Left hindlimb (tissue), 1 donor: ENCODE results near the gene HEXIM1.

Source experiments
- DNase-seq: peaks from one replicate; pipeline ENCODE4 v3.0.0-alpha.2; 2018

Gene HEXIM1

DNA sequence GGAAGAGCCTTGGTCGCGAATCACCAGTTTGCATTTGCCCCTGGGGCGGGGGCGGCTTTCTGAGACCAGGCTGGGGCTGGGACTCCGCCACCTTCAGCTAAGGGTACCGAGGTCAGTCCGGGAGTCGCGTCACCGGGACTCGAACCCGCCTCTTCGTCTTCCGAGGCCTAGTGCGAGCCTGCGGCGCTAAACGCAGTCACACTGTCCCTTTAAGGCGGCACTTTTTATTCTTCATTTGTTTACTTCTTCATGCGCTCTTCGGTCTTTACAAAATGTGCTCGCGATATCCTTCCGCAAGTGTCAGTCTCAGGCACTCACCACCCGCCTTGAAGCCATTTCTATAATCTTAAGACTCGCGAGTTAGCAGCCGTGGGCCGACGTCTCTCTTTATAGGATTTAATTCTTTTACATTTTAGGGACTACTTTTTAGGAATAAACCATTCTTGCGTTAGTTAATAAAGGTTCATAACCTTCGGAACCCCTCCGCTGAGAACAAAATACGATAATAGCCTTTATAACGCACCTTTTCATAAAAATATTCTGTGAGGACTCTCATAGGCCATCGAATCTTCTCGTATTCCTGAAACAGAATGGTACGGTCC is 593 bp upstream of the HEXIM1 start:
- peak; percentile 92 for DNase-seq

DNA sequence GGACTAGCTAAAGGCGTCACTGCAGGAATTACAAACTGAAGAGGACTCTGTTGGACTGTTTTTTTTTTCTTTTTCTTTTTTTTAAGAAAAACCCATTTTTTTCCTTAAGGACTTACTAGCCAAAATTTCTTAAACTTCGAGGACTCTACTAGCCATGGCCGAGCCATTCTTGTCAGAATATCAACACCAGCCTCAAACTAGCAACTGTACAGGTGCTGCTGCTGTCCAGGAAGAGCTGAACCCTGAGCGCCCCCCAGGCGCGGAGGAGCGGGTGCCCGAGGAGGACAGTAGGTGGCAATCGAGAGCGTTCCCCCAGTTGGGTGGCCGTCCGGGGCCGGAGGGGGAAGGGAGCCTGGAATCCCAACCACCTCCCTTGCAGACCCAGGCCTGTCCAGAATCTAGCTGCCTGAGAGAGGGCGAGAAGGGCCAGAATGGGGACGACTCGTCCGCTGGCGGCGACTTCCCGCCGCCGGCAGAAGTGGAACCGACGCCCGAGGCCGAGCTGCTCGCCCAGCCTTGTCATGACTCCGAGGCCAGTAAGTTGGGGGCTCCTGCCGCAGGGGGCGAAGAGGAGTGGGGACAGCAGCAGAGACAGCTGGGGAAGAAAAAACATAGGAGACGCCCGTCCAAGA is 878 bp downstream of the HEXIM1 start:
- peak; percentile 94 for DNase-seq

DNA sequence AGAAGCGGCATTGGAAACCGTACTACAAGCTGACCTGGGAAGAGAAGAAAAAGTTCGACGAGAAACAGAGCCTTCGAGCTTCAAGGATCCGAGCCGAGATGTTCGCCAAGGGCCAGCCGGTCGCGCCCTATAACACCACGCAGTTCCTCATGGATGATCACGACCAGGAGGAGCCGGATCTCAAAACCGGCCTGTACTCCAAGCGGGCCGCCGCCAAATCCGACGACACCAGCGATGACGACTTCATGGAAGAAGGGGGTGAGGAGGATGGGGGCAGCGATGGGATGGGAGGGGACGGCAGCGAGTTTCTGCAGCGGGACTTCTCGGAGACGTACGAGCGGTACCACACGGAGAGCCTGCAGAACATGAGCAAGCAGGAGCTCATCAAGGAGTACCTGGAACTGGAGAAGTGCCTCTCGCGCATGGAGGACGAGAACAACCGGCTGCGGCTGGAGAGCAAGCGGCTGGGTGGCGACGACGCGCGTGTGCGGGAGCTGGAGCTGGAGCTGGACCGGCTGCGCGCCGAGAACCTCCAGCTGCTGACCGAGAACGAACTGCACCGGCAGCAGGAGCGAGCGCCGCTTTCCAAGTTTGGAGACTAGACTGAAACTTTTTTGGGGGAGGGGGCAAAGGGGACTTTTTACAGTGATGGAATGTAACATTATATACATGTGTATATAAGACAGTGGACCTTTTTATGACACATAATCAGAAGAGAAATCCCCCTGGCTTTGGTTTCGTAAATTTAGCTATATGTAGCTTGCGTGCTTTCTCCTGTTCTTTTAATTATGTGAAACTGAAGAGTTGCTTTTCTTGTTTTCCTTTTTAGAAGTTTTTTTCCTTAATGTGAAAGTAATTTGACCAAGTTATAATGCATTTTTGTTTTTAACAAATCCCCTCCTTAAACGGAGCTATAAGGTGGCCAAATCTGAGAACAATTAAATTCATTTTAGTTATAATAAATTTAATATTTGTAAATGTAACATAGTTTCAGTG is 1.7 kb downstream of the HEXIM1 start:
- peak; percentile 85 for DNase-seq

DNA sequence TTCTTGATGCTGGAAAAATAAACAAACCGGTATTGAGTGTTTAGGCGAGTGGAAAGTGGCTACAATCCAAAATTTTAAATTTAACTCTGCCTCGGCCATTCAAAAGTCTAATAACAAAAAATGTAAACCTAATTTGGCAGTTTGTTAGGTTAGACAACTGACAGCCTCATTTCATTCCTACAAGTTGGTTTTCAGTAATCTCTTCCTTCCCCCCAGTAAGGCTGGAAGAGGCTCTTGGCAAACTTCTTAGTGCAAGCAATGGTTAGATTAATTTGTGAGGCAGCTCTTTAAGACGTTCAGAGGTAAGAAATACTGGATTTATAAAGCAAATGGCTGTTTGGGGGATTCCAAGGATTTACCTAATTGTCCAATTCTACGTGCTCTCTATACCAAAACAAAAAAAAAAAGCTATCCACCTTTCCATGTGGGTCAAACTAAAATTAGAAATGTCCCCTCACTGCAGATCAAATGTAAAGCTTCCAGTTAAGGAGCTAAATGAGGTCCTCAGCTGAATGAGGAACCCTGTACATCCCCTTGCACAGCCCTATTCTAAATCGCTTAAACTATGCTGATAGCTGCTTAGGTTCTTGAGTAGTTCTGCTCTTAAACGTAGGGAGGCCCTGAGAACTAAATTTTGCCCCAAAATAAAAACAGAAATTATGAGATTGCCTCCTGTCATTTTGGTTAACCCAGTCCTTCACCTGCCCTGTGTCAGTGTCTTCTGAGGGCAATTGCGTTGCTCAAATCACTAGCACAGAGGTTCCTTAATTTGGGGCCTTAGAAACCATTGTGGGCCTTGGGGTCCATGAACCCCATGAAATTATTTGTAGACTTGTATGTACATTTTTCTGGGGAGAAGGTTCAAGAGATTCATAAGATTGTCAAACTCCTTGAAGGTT is 2.9 kb downstream of the HEXIM1 start:
- no peak for DNase-seq

DNA sequence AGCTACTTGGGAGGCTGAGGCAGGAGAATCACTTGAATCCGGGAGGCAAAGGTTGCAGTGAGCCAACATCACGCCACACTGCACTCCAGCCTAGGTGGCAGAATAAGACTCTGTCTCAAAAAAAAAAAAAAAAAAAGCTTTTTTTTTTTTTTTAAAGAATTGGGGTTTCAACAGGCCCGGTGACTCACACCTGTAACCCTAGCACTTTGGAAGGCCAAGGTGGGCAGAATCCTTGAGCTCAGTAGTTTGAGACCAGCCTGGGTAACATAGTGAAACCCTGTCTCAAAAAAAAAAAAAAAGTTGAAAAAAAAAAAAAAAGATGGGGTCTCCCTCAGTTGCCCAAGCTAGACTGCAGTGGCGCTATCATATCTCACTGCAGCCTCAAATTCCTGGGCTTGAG is 6.8 kb downstream of the HEXIM1 start:
- DNase-seq = no peak

DNA sequence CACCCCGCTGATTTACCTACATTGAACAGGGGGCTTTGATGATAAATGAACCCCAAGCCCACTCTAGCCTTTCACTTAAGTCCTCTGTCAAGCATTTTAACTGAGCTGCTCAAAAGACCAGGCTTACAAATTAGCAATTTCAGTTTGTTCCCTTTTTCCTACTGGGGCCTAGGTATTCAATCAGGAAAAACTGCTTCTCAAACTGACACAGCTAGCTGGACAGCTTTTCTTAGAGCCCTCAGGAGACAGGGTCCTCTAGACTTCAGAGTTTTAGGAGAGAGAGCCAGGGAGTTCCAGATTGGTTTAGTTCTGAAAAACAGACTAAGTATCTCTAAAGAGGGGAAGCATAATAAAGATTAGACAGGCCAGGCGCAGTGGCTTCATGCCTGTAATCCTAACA is 7.2 kb downstream of the HEXIM1 start:
- DNase-seq = no peak

DNA sequence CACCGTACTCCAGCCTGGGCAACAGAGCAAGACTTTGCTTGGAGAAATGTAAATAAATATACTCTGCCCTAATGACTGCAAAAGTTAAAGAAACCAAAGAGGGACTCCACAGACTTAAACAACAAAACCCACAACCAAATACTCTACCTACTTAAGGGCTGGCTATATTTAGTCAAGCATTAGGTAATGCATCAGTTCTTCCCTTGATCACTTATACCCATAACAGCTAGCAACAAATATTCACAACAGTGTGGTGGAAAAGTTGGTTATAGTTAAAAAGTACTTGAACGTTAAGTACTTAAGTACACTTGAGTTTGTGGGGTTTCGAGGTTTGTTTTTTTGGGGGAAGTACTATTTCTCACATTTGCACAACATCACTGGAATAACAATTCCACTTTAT is 8.0 kb downstream of the HEXIM1 start:
- no peak for DNase-seq

DNA sequence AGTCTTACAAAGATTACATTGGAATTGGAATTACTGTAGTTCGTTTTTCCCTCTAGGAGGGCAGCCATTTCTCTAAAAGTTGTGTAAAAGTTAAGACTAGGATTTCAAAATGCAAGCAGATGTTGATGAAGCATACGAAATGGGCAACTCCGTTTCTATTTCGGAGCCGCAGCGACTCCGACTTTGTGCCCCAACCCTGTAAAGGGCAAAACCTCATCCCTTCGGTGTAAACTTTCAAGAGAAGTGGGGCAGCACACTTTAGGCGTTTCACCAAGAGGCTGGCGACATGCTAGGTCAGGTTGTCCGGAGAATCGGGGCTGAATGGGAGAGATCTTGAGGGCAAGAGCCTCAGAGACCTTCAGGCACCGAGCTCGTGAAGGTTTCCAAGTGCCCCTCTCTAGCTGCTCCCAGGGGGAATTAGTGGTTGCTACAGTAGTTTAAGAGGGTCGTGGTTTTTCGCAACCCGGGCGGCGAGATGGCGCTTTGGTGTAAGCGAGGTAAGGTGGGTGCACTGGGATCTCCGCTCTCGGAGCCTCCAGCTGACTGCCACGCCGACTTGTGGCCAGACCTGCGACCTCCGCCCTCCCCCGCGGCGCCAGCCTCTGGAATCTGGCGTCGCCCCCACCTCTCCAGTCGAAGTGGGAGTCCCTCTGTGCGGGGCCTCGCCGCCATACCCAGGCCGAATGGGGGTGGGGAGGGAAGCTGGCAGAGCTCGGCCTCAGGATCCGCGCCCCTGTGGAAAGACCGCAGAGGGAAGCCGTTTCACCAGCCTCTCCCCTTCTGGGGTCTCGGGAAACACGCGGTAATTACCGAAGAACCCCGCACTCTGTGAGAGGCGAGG is 12.4 kb downstream of the HEXIM1 start:
- DNase-seq = peak; percentile 86

DNA sequence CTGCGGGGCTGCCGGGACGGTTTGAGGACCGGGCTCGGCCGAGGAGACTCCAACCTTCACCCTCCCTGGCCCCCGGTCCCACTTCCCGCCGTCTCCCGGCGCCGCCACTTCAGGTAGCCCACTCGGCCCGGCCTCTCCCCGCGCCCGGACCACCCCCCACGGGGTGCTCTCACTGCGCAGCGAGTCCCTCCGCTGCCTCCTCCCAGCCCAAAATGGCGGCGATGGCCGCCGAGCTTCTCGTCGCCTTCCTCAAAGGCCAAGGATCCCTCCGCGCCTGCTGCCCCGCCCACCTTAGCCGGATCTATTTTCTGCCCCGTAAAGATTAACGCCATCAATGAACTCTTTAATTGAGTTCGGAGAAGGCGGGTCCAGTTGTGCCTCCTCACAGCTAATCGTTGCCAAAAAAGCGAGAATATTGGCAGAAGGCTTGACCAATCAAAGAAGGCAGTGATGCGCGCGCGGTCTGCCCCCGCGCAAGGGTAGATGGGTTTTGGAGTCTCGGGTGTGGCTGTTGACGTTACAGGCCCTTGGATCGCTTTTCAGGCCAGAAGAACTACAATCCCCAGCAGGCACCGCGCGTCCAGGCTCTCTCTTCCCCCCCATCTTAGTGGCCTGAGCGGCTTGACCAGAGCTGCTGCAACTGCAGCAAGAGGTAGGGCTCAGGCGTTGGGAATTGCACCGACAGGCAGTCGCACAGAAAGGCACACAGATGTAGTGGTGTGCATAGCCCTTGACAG is 13.2 kb downstream of the HEXIM1 start, which contains the start of gene HEXIM2:
HEXIM2 (plus strand) TSS at position 588 of the 737 bp plus-strand sequence. CDS start 919 bp downstream, outside the sequence.
- DNase-seq = peak; percentile 99

DNA sequence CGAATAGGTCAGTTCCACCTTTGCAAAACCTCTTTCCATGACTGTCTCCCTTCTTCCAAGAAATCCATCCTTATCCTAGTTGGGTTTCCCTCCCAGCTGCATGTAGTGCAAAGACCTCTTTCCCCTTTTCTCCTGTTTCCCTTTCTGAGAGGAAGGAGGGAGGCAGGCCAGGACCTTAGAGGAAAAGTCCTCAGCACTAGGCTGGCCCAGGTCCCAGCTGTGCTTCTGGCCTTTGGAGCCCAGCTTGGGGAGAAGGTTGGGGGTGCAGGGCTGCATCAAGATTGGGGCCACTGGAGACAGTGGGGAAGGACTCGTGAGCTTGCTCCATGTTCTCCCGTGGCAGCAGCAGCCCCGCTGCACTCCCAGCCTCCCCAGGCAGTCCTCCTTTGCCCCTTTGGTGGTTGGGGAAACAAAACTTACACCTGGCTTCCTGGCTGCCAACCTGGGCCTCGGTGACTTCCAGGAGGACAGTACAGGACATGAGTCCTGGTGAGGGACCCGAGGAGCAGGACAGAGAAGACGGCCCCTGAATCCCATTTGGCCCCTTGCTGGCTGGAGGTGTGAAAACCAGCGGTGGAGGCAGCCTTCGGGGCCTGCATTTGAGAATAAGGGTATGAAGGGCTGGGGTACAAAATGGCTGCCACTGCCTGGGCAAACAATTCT is 13.9 kb downstream of the HEXIM1 start:
- no peak for DNase-seq

DNA sequence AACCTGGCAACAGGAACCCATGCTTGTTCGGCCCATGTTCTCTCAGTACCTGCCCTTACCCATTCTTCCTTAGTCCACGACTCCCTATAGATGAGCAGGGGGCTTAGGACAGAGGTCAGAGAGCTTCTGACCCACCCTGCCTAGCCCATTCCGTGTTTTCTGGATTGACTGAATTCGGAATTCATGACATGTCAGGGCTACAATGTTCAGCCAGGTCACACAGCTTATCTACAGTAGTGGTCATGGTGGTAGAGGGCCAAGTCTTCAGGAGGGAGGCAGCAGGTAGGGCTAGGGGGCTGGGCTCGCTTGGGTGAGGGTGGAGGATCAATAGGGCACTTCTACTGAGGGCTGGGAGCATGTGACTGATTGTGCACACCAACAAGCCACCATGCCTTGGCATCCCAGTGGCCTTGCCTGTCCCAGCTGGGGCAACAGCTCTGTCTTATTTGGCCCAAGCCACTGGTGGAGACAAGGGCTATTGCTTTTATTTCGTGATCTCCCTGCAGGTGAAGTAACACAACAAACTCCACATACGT is 16.5 kb downstream of the HEXIM1 start:
- DNase-seq = no peak

DNA sequence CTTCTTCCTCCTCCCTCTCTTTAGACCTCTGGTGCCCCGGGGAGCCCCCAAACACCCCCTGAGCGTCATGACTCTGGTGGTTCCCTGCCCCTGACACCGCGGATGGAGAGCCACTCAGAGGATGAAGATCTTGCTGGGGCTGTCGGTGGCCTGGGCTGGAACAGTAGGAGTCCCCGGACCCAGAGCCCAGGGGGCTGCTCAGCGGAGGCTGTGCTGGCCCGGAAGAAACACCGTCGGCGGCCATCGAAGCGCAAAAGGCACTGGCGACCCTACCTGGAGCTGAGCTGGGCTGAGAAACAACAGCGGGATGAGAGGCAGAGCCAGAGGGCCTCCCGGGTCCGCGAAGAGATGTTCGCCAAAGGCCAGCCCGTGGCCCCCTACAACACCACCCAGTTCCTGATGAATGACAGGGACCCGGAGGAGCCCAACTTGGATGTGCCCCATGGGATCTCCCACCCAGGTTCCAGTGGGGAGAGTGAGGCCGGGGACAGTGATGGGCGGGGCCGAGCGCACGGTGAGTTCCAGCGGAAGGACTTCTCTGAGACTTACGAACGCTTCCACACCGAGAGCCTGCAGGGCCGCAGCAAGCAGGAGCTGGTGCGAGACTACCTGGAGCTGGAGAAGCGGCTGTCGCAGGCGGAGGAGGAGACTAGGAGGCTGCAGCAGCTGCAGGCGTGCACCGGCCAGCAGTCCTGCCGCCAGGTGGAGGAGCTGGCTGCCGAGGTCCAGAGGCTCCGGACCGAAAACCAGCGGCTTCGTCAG is 20.9 kb downstream of the HEXIM1 start:
- DNase-seq = no peak

DNA sequence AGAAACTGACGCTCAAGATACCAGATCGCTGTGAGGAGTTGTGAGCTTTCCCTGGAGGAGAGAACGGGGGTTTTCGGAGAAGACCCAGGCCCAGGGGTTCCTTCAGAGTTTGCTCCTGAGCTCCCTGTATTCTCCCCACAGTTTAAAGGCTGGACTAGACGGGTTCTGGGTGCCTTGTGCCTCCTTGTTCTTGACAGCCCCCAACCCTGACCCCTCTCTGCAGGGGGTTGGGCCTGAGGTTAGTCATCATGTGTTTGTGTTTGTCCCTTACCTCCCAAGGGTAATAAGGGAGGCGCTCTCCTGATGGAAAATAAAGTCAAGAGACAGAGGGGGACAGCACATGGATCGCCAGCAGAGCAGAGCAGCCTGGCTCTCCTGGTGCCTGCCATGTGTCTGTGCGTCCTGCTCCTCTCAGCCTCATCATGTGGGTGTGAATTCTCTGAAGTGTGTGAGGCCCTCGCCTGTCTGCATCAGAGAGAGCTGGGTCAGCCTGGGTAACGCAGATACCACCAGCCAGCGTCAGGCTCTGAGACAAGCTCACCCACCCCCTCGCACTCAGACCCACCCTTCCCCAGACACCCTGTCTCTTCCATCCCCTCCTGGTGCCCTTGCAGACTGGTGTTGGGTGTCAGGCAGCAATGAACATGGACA is 22.1 kb downstream of the HEXIM1 start:
- no peak for DNase-seq

DNA sequence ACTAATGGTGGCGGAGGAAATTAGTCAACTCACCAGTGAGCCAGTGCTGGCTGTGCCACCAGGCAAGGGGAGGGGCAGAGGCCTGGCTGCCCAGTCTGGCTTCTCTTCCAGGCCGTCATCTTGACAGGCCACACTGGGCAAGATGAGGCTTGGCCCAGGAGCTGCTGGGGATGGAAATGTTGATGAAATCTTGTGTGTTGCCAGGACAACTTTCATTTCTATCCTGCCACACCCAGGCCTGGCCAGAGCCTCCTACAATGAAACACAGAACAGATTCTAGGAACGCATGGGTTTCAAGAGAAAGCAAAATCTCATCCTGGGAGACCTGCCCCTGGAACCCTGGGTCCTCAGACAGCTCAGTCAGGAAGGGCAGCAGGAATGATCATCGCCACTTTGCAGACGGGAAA is 22.7 kb downstream of the HEXIM1 start:
- peak; percentile 84 for DNase-seq

DNA sequence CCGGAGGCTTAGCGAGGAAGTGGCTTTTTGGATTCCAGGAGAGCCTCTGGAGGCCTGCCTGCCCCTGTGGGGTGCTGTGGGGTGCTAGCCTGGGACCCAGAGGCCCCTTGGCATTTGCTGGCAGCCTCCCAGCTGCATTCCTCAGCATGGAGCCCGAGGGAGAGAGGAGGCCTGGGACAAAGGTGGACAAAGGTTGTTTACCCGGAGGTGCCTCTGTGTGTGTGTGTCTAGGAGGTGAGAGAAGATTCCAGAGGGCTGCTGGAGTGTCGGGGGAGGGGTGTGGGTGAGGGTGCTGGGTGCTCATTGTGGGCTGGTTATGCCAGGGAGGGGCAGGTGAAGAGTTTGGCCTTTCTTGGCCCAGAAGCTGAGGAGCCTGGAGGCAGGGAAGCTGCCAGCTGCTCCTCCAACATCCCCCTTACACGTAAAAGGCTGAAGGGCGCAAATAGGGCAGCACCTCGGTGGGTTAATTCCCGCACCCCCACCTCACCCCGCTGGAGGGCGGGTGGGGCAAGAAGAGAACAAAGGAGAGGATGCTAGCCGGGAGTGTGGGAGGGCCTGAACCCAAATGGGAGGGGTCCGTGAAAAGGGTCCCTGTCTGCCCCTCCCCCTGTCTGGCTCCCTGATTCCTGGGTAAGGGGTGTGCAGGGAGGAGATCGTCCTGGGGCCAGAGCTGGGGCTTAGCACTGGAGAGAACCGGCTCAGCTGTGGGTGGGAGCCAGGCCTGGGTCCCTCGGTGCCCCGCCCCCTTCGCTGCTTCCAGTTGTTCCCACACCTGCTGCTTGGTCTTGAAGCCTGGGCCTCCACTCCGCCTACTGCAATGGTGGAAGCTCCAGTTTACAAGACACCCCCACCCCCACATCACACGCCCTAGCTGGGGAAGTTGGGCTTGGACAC is 23.3 kb downstream of the HEXIM1 start:
- DNase-seq = peak; percentile 84

DNA sequence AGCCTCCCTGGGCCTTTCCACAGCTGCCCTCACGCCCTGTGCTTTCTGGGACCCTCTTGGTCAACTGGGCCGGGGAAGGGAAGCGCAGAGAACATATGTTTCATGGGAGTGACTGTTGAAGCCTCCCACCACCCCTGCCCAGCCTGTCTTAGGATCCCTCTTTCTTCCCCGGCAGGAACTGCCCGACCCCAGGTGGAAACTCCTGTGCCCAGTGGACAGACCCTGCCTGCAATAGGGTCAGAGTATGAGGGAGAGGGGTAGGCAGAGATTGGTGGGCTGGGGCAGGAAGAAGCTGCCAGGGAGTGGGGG is 23.9 kb downstream of the HEXIM1 start:
- DNase-seq = no peak

DNA sequence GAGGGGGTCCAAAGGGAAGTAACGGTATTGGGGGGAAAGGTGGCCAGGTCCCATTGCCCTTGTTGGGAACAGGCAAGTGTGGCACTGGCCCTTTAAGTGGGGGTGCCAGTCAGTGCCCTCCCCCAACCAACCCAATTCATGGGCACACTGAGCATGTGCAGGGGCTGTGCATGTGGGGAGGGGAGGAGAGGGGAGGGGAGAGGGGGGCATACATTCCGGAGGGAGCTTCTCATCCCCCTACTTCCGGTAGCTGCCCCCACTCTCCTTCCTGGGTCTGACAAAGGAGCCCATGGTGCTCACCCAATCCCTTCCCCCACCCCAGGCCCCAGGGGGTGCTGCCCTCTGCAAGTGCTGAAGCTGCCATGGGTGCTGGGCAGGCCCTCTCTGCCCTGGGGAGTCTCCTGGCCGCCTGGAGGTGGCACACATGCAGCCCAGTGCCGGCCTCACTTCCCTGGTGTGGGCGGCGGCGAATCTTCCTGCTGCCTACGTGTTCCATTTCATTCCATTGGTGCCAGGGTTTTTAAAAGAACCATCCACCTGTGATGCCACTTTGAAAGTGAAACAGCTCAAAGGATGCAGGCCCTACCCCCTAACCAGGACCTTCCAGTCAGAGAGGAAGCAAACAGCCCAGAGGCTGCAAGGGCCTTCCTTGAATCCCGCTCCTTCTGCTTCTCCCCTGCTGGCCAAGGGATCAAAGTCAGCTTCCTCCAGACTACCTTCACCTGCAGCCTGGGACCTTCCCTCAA is 24.4 kb downstream of the HEXIM1 start:
- DNase-seq = peak; percentile 85
